Osteocyte (in vitro differentiated cells): ENCODE measurements around the gene OR10T2. TPM values are rescaled to one million over a fixed set of nuclear protein-coding genes. Genes with fewer than 3 reads are reported as not detected.
"Not testable (repeated sequence)": the region's sequence is repeated elsewhere in the genome, so short reads cannot be mapped to it uniquely, and the experiment has no call there.

Experiments
- DNase-seq: peaks from one replicate; pipeline ENCODE4 v3.0.0; 2021; ENCODE audit warnings: mixed read lengths; ENCODE audit not compliant: unreplicated experiment; ENCODE audit errors: extremely low spot score
- H3K27ac Mint-ChIP-seq: one replicate; pipeline ENCODE4 v1.8.0; 2021; ENCODE audit warnings: mild to moderate bottlenecking, mixed read lengths; ENCODE audit not compliant: unreplicated experiment
- H3K27me3 Mint-ChIP-seq: one replicate; pipeline ENCODE4 v1.8.0; 2021; ENCODE audit warnings: mixed read lengths; ENCODE audit not compliant: unreplicated experiment
- H3K36me3 Mint-ChIP-seq: one replicate; pipeline ENCODE4 v1.8.0; 2021; ENCODE audit warnings: mixed read lengths; ENCODE audit not compliant: unreplicated experiment
- H3K4me1 Mint-ChIP-seq: one replicate; pipeline ENCODE4 v1.8.0; 2021; ENCODE audit warnings: mixed read lengths; ENCODE audit not compliant: unreplicated experiment
- H3K4me3 Mint-ChIP-seq: one replicate; pipeline ENCODE4 v1.8.0; 2021; ENCODE audit warnings: mild to moderate bottlenecking, moderate library complexity, mixed read lengths; ENCODE audit not compliant: unreplicated experiment
- H3K9me3 Mint-ChIP-seq: one replicate; pipeline ENCODE4 v1.8.0; 2021; ENCODE audit warnings: mixed read lengths; ENCODE audit not compliant: unreplicated experiment
- CTCF ChIP-seq: fragments of 200-600 bp; sonication (generic); IDR thresholded peaks from 2 replicates; pipeline ENCODE4 v1.5.0; 2021; ENCODE audit warnings: antibody characterized with exemption, mild to moderate bottlenecking, moderate library complexity
- total RNA-seq: library from RNA; stranded (reverse); gene quantifications from 2 replicates; pipeline ENCODE4 v1.2.1, GENCODE V29; 2021

The OR10T2 gene
- total RNA-seq, 1 donor from 2014 or later: not detected

DNA sequence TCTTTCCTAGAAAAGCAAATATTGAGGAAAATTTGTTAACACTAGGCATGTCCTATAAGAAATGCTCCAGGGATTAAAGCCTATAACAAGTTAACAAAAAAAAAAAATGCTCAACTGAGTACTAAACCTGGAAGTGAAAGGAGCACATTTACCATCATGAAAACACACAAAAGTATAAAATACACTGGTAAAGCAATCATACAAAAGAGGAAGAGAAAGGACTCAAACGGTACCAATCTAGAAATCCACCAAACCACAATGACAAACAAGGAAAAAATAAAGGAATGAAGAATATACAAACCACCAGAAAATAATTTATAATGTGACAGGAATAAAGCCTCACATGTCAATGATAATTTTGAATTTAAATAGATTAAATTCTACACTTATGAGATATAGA lies 24.4 kb downstream of the OR10T2 start:
- Mint-ChIP-seq H3K9me3 (peaks cover 10% of the 10 kb centered on the region), H3K36me3 (no peaks in the 10 kb centered on the region), H3K27me3 (no peaks in the 10 kb centered on the region), H3K27ac (no peak overlapping the region), H3K4me1 (no peaks in the 10 kb centered on the region), H3K4me3 (no peak overlapping the region)
- TF ChIP-seq CTCF: no peak
- DNase-seq: no peak

DNA sequence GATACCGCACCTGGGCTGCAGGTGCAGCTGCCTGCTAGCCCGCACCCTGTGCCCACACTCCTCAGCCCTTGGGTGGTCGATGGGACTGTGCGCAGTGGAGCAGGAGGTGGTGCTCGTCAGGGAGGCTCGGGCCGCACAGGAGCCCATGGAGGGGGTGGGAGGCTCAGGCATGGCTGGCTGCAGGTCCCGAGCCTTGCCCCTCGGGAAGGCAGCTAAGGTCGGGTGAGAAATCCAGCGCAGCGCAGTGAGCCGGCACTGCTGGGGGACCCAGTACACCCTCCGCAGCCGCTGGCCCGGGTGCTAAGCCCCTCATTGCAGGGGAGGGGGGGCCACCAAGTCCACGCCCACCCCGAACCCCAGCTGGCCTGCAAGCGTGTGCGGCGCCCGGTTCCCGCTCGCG lies 25.2 kb downstream of the OR10T2 start:
- not testable (repeated sequence) for H3K4me3 Mint-ChIP-seq, H3K36me3 Mint-ChIP-seq, H3K4me1 Mint-ChIP-seq, DNase-seq, H3K27ac Mint-ChIP-seq, H3K27me3 Mint-ChIP-seq
- peaks cover 10% of the 10 kb centered on the region for H3K9me3 Mint-ChIP-seq

DNA sequence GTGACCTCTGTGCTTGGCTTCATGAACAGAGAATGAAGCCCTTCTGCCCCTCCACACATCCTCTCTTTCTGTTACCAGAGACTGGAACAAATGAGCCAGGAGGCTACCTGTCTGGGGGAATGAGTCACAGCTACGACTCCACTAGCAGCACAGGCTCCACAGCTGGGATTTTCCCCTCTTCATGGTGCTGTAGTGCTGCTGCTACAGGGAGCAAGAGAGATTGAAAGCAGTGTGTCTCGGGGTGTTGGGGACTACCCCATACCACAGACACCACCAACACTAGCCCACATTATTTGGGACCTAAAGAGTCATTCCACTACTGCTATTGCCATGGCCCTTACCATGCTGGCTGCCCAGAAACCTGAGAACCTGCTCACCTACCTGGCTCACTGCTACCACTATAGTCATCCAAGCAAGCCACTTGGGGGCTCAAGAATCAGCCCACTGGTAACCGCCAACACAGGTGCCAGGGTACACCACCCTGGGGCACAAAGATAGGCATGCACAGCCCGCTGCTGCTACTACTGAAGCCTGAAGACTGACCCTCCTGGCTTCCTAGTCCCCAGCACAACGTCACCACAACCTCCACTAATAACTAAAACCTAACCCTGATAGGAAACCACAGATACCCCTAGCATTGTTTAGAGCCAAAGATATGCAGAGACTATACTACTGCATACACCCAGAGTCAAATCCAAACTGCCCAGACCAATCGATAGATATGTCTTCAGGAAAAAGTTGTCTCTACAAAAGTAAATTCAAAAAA lies 27.9 kb downstream of the OR10T2 start:
- Mint-ChIP-seq H3K27me3 (no peaks in the 10 kb centered on the region), H3K27ac (no peak overlapping the region), H3K9me3 (peaks cover 10% of the 10 kb centered on the region), H3K4me3 (no peak overlapping the region), H3K36me3 (no peaks in the 10 kb centered on the region), H3K4me1 (no peaks in the 10 kb centered on the region)
- TF ChIP-seq CTCF: no peak
- no peak for DNase-seq

DNA sequence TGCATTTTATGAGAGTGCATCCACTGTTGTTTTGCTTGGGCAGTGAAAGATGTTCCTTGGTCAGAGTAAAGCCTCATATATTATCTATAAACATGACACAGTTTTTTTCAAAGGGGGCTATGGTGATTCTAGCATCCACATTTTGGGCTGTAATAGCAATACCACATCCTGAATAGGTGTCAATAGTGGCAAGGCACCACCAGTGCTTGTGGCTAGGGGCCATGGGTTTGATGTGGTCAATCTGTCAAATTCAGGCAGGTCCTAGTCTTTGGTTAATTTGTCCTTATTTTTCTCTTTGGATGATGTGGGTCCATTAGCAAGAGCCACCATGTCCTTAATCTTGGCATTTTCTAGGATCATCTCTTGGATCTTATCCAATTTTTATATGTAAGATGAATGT lies 32.5 kb downstream of the OR10T2 start:
- Mint-ChIP-seq H3K4me1 (no peaks in the 10 kb centered on the region), H3K36me3 (no peaks in the 10 kb centered on the region), H3K27me3 (no peaks in the 10 kb centered on the region), H3K4me3 (no peak overlapping the region), H3K27ac (no peak overlapping the region), H3K9me3 (peaks cover 3% of the 10 kb centered on the region)
- no peak for TF ChIP-seq CTCF
- DNase-seq: no peak

- H3K27ac Mint-ChIP-seq: no peak overlapping the region
- no peak for TF ChIP-seq CTCF
- H3K9me3 Mint-ChIP-seq: no peaks in the 10 kb centered on the region
- DNase-seq: no peak
- H3K27me3 Mint-ChIP-seq: no peaks in the 10 kb centered on the region
- H3K4me1 Mint-ChIP-seq: no peaks in the 10 kb centered on the region
- H3K36me3 Mint-ChIP-seq: no peaks in the 10 kb centered on the region
- H3K4me3 Mint-ChIP-seq: no peak overlapping the region
Measured at GRCh38 chr1:158362941-158363340, 36.3 kb downstream of the OR10T2 start.
